ENCODE measurements around the gene ARX. TPM values are rescaled to one million over a fixed set of nuclear protein-coding genes. Genes with fewer than 3 reads are reported as not detected.
A peak's percentile ranks its signal among the peaks of the same experiment; 100 is the strongest.

The ARX gene
- total RNA-seq, 3 donors from 2014 or later (not counting 1 experiment from before 2014, with no cell fraction given) = not detected

DNA sequence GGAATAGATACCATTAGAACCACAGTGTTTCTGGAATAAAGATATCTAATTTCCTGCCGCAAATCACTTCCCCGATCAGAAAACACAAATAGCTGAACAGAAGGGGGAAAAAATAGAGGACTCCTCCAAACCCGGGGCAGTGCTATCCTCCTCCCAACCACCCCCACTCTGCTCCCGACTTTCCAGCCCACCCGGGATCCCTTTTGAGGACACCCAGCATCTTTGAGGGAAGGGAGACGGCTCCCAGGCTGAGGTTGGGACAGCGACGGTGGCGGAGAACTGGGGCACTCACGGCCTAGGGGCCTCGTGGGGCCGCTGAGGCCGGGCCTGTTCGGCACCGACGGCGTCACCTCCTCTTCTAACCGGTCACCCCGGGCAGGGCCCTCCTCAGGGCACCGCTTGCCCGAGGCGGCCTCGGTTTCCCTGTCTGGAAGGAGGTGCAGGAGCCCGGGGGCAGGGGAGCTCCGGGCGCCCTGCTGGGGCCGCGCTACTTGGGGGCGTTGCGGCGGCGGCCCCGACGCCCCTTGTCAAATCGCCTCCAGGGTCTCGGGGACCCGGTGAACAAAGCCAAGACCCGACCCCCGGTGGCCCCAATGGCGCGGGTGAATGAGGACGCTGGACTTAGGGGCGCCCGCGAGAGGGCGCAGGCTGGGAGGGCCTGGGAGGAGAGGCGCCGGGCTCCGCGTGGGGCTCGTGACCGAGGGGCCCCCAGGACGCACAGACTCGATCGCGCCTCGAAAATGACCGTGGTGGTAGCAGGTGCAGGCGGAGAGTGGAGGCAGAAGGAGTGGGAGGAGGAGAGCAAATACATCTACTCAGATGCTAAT is 6.9 kb upstream of the ARX start:
- peaks cover 23% of the 10 kb centered on the region for H3K4me1 ChIP-seq (ENCODE audit: control insufficient read depth, insufficient read depth, low read length)
- DNase-seq = peak in 1 of 2 donors; percentile 12
- H3K9me3 Mint-ChIP-seq = no peaks in the 10 kb centered on the region
- peak in 1 of 3 donors; percentile 26 for ATAC-seq
- H3K27me3 Mint-ChIP-seq (ENCODE audit: low read depth in 2 of 2) = peaks cover 36 to 65% of the 10 kb centered on the region in 2 donors
- peaks cover 32% of the 10 kb centered on the region for H3K27me3 ChIP-seq (ENCODE audit: control insufficient read depth, insufficient read depth, low read length)
- H3K9me3 ChIP-seq (ENCODE audit: control insufficient read depth, insufficient read depth, low read length) = no peaks in the 10 kb centered on the region
- H3K4me3 ChIP-seq (ENCODE audit: low read length) = no peak overlapping the region
- H3K4me1 Mint-ChIP-seq = peaks cover 12 to 15% of the 10 kb centered on the region in 2 donors
- WGBS (ENCODE audit: insufficient coverage) = 2% methylated on average over 53 of the region's 59 CpGs
- no peak overlapping the region for H3K4me3 Mint-ChIP-seq
- H3K36me3 Mint-ChIP-seq = no peaks in the 10 kb centered on the region
- no peaks in the 10 kb centered on the region for H3K36me3 ChIP-seq (ENCODE audit: control insufficient read depth, insufficient read depth, low read length)
- H3K27ac Mint-ChIP-seq = no peak overlapping the region
- intact Hi-C loops (cut with micrococcal nuclease) = loop anchor here (10.0 kb wide), 1 partner anchor 188 kb away; no protein-coding TSS in a partner anchor
- TF ChIP-seq, protein P1, sequence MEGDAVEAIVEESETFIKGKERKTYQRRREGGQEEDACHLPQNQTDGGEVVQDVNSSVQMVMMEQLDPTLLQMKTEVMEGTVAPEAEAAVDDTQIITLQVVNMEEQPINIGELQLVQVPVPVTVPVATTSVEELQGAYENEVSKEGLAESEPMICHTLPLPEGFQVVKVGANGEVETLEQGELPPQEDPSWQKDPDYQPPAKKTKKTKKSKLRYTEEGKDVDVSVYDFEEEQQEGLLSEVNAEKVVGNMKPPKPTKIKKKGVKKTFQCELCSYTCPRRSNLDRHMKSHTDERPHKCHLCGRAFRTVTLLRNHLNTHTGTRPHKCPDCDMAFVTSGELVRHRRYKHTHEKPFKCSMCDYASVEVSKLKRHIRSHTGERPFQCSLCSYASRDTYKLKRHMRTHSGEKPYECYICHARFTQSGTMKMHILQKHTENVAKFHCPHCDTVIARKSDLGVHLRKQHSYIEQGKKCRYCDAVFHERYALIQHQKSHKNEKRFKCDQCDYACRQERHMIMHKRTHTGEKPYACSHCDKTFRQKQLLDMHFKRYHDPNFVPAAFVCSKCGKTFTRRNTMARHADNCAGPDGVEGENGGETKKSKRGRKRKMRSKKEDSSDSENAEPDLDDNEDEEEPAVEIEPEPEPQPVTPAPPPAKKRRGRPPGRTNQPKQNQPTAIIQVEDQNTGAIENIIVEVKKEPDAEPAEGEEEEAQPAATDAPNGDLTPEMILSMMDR (IDR thresholded peaks at IDR 0.05) = no peak
- H3K27ac ChIP-seq (ENCODE audit: low read length) = no peak overlapping the region

DNA sequence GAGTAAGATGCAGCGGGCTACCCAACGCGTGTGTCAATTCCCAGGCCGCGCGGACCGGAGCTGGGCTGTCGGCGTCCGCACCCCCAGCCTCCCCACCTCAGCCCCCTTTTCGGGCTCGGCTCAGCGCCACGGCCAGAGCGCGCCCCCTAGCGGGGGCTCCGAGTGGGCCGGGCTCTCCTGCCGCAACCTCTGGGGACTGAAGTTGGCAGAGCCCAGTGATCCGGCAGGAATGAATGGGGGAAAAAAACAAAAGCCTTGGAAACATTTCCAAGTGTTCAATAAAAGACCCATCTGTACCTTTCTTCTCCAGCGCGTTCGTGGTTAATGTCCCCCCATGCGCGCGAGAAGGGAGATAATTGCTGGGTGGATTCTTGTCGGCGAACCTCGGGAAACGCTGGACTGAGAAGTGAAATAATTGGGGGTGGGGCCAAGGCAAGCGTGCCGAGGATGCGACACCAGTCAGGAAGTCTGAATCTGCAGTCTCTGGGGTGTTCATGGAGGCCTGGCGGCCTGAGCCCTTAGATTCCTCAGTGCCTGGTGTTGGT is 5.2 kb upstream of the ARX start:
- Mint-ChIP-seq H3K4me1 (peaks cover 15 to 23% of the 10 kb centered on the region in 2 donors), H3K36me3 (no peaks in the 10 kb centered on the region), H3K4me3 (peak overlapping the region; percentile 31), H3K27me3 (ENCODE audit: low read depth in 2 of 2) (peaks cover 45 to 70% of the 10 kb centered on the region in 2 donors), H3K27ac (no peak overlapping the region), H3K9me3 (no peaks in the 10 kb centered on the region)
- H3K27me3 ChIP-seq (ENCODE audit: control insufficient read depth, insufficient read depth, low read length) = peaks cover 40% of the 10 kb centered on the region
- H3K36me3 ChIP-seq (ENCODE audit: control insufficient read depth, insufficient read depth, low read length) = no peaks in the 10 kb centered on the region
- TF ChIP-seq, protein P1 (IDR thresholded peaks at IDR 0.05) = peak; percentile 57
- DNase-seq (peak; percentile 20 to 57), ATAC-seq (peak; percentile 57 to 79 (median 73))
- H3K4me3 ChIP-seq (ENCODE audit: low read length) = no peak overlapping the region
- H3K4me1 ChIP-seq (ENCODE audit: control insufficient read depth, insufficient read depth, low read length) = peaks cover 28% of the 10 kb centered on the region
- no peaks in the 10 kb centered on the region for H3K9me3 ChIP-seq (ENCODE audit: control insufficient read depth, insufficient read depth, low read length)
- H3K27ac ChIP-seq (ENCODE audit: low read length) = no peak overlapping the region
- intact Hi-C loops (cut with micrococcal nuclease) = loop anchor here (10.0 kb wide), 1 partner anchor 186 kb away; no protein-coding TSS in a partner anchor
- under 1% methylated on average over 30 of the region's 35 CpGs for WGBS (ENCODE audit: insufficient coverage)

DNA sequence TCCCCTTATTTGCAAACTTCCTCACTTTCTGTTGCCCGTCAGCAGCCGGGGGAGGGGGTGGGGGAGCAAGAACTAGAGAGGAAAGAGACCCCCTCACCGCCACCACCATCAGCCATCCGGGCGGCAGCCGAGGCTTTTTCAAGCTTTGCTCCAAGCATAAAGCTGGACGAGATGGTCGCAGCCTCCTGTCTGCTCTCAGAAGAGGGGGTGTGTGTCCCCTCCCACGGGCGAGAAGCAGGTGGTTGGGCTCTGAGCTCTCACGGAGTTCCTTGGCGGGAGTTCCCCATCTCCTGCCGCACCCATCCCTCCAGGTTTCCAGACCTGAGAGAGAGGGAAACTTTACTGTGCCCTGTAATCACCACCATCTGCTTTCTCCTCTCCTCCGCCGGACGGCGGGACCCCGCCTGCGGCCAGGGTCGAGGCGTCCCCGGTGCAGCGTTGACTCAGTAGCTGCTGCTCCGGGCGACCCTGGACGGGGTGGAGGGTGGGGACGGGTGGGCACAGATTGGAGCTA is 4.7 kb upstream of the ARX start:
- Mint-ChIP-seq H3K27ac (no peak overlapping the region), H3K4me3 (peak overlapping the region; percentile 31), H3K9me3 (no peaks in the 10 kb centered on the region), H3K27me3 (ENCODE audit: low read depth in 2 of 2) (peaks cover 46 to 66% of the 10 kb centered on the region in 2 donors), H3K4me1 (peaks cover 16 to 24% of the 10 kb centered on the region in 2 donors), H3K36me3 (no peaks in the 10 kb centered on the region)
- peaks cover 34% of the 10 kb centered on the region for H3K4me1 ChIP-seq (ENCODE audit: control insufficient read depth, insufficient read depth, low read length)
- no peaks in the 10 kb centered on the region for H3K36me3 ChIP-seq (ENCODE audit: control insufficient read depth, insufficient read depth, low read length)
- H3K27ac ChIP-seq (ENCODE audit: low read length) = no peak overlapping the region
- intact Hi-C loops (cut with micrococcal nuclease) = loop anchor here (10.0 kb wide), 1 partner anchor 186 kb away; no protein-coding TSS in a partner anchor
- ATAC-seq (peak in 1 of 3 donors; percentile 13), DNase-seq (peak in 1 of 2 donors; percentile 17)
- peaks cover 42% of the 10 kb centered on the region for H3K27me3 ChIP-seq (ENCODE audit: control insufficient read depth, insufficient read depth, low read length)
- no peaks in the 10 kb centered on the region for H3K9me3 ChIP-seq (ENCODE audit: control insufficient read depth, insufficient read depth, low read length)
- WGBS (ENCODE audit: insufficient coverage) = 3% methylated on average over 16 of the region's 27 CpGs
- no peak overlapping the region for H3K4me3 ChIP-seq (ENCODE audit: low read length)
- TF ChIP-seq, protein P1 (IDR thresholded peaks at IDR 0.05) = no peak

All from natural killer cell (primary cell).